C4-2B (cell line): ENCODE data around the gene FAXDC2.

Experiments used
- H3K27ac ChIP-seq: fragments of 450-650 bp; 2 replicates; pipeline ENCODE4 v1.5.1; 2017
- ZFX ChIP-seq: fragments of 450-650 bp; IDR thresholded peaks from 2 replicates; pipeline ENCODE4 v1.6.1; 2017
- TF ChIP-seq, protein P1 (sequence below): fragments of 450-650 bp; conservative IDR thresholded peaks from 2 replicates; pipeline ENCODE4 v1.5.1; 2017; ENCODE audit warnings: mild to moderate bottlenecking

The FAXDC2 gene

DNA sequence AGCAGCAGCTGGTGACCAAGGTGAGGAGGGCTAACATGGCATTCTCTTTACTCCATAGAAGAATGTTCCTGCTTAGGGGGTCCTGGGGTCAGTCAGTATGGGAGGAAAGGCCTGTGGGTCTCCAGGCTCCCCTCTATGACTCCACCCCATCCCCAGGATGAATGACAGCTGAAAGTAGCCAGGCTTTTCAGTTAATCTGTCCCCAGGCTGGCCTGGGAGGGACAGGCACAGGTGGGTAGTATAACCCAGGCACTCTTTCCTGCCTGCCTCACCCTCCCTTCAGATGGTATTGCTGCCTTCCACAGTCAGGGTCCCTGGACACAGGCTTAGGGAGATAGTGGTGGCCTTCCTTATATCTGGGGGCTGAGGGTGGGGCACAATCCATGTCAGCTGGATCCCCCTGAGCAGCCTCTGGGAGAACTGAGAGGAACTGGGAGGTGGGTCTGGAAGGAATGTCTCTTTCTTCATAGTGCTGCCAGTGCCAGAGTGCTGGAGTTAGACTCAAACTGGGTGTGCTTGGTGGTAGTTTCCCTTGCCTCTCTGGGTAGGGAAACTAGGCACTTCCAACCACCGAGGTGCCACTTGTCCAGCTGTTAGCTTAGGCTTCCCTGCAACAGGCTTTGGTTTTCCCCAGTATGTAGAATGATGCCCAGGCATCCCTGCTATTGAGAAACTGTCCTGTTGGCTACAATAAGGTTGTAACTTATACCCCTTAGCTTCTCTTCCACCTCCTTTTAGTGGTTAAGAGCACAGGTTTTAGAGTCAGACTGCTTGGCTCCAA, 67.4 kb downstream of the FAXDC2 start:
- TF ChIP-seq, protein P1, sequence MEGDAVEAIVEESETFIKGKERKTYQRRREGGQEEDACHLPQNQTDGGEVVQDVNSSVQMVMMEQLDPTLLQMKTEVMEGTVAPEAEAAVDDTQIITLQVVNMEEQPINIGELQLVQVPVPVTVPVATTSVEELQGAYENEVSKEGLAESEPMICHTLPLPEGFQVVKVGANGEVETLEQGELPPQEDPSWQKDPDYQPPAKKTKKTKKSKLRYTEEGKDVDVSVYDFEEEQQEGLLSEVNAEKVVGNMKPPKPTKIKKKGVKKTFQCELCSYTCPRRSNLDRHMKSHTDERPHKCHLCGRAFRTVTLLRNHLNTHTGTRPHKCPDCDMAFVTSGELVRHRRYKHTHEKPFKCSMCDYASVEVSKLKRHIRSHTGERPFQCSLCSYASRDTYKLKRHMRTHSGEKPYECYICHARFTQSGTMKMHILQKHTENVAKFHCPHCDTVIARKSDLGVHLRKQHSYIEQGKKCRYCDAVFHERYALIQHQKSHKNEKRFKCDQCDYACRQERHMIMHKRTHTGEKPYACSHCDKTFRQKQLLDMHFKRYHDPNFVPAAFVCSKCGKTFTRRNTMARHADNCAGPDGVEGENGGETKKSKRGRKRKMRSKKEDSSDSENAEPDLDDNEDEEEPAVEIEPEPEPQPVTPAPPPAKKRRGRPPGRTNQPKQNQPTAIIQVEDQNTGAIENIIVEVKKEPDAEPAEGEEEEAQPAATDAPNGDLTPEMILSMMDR, result no peak
- no peak for TF ChIP-seq ZFX
- no peak overlapping the region for H3K27ac ChIP-seq

DNA sequence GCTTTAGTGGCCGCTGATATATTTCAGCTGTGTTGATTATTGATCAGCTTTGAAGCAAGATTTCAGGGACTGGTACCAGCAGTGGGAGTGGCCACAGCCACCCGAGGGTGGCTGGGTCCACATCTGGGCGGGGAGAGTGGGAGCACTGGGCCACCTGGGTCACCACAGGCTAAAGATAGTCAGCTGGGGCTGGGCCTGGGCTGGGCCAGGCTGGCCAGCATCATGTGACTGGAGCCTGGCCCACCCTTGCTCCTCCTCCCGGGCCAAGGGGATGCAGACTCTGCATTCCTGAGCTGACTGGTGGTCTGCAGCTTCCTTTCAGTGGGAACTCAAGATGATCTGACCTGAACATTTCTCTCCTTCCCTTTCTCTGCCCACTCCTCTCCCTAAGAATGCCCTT, 68.1 kb downstream of the FAXDC2 start:
- TF ChIP-seq, protein P1, result no peak
- TF ChIP-seq ZFX, result no peak
- H3K27ac ChIP-seq, result no peak overlapping the region

DNA sequence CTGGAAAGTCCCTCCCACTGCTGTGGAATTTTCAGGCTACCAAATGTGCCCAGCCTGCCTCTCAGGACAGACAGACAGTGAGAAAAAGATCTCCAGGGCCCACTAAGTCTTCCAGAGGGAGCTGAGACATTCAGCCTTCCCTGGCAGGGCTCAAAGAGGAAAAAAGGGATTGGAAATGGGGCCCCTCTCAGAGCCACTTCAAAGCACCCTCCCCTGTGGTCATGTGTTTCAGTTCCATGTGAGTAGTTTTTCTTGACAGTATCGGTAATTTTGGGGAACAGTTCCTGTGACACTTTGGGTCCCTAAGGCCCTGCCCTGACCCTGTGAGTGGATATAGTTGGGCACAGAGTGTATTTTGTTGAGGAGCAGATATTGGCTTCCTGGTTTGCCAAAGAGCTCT, 70.3 kb downstream of the FAXDC2 start:
- no peak overlapping the region for H3K27ac ChIP-seq
- TF ChIP-seq, protein P1, result no peak
- no peak for TF ChIP-seq ZFX

DNA sequence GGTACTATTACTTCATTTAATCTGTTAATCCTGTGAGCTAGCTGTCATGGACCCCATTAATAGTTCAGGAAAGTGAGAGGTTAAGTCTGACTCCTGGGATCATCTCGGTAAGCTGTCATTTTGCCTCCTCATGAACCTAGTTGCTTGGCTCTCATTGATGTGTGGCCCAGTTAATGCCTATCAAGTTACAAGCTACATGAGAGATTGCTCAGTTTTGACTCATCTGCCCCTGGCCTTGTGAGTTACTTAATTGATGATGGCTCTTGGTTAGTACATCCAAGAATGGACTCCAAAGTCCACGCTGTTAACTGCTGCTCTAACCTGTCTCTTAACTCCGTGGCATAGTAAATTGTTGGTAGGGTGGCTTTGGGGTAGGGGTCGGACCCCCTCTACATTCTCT, 71.3 kb downstream of the FAXDC2 start:
- no peak overlapping the region for H3K27ac ChIP-seq
- TF ChIP-seq, protein P1, result no peak
- TF ChIP-seq ZFX, result no peak

DNA sequence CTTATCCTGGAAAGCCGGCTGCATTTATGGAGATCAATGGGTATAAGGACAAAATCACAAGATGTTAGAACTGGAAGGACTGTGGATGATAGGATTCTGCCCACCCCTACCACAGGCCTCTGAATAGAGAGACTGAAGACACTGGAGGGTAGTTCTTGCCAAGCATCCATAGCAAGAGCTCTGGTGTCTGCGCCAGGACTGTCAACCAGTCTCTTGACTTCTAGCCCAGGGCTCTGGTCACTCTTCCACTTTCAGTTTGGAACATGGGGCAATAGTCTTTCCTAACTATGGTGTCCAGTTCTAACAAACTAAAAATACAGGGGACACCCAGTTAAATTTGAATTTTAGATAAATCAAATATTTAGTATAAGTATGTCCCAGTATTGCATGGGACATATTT, 71.9 kb downstream of the FAXDC2 start:
- H3K27ac ChIP-seq, result no peak overlapping the region
- no peak for TF ChIP-seq ZFX
- TF ChIP-seq, protein P1, result no peak

DNA sequence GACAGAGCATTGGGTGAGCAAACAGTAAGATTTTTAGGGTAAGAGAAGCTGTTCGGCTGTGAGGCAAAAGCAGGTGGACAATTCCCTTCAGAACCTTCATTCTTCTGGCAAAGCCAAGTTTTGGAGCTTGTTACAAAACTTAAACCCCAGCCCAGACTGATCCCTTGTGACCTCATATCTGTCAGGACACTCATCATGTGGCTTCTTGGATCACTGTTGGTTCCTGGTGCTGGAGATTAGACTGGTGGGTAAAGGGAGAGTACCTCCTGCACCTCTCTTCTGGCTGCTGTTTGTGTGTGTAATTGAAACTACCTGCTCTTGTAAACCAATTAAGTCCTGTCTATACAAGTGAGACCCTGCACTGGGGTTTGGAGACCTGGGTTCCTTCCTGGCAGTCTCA, 74.2 kb downstream of the FAXDC2 start:
- no peak for TF ChIP-seq ZFX
- TF ChIP-seq, protein P1, result no peak
- no peak overlapping the region for H3K27ac ChIP-seq

DNA sequence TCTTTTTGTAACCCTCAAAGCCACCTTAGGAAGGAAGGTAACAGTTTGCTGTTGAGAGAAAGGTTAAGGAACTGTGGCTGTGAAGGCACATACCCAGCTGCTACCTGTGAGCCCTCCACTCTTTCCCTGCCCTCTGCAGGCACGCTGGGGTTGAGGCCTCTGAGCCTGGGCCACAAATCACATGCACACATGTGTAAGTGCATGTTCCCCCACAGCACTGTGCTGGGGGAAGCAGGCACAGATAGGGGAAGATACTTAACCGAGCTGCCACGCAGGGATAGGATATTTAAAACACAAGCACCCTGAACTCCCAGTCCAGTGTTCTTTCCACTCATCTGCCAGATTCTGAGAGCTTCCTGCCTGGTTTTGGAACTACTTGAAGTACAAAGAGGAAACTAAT, 77.1 kb downstream of the FAXDC2 start:
- TF ChIP-seq, protein P1, result no peak
- no peak for TF ChIP-seq ZFX
- H3K27ac ChIP-seq, result no peak overlapping the region
